AG10803 (cell line): ENCODE results near the gene PLEKHG4B.

Source experiments
- DNase-seq: peaks from one replicate; pipeline ENCODE4 v3.0.0; 2010; ENCODE audit warnings: low read depth
- H3K4me3 ChIP-seq: 2 replicates; pipeline ENCODE4 v1.5.1; 2011; ENCODE audit warnings: mild to moderate bottlenecking, low read length, control low read depth
- CTCF ChIP-seq: conservative IDR thresholded peaks from 2 replicates; pipeline ENCODE4 v1.5.1; 2011; ENCODE audit warnings: mild to moderate bottlenecking, low read length, control low read depth, inconsistent platforms

The PLEKHG4B gene

GRCh38 chr5:166441-167372 lies 74.7 kb downstream of the PLEKHG4B start:
- TF ChIP-seq CTCF, result no peak
- H3K4me3 ChIP-seq, result no peak overlapping the region
- no peak for DNase-seq

- no peak for DNase-seq
- no peak for TF ChIP-seq CTCF
- H3K4me3 ChIP-seq, result no peak overlapping the region
These were observed 75.5 kb downstream of the PLEKHG4B start for GRCh38 chr5:167511-167910.

- no peak for TF ChIP-seq CTCF
- no peak overlapping the region for H3K4me3 ChIP-seq
- peak; percentile 96 for DNase-seq
These were observed 76.2 kb downstream of the PLEKHG4B start for GRCh38 chr5:167982-168660.

- DNase-seq, result peak; percentile 49
- no peak for TF ChIP-seq CTCF
- no peak overlapping the region for H3K4me3 ChIP-seq
These were observed 77.2 kb downstream of the PLEKHG4B start for GRCh38 chr5:169071-169727.

- DNase-seq, result no peak
- no peak overlapping the region for H3K4me3 ChIP-seq
- TF ChIP-seq CTCF, result no peak
These were observed 77.7 kb downstream of the PLEKHG4B start for GRCh38 chr5:169728-170094.

GRCh38 chr5:170971-171800 lies 79.2 kb downstream of the PLEKHG4B start:
- H3K4me3 ChIP-seq, result no peak overlapping the region
- no peak for TF ChIP-seq CTCF
- DNase-seq, result no peak
